Chondrocyte (in vitro differentiated cells): ENCODE data around the gene CDKN1C. TPM values are rescaled to one million over a fixed set of nuclear protein-coding genes. Genes with fewer than 3 reads are reported as not detected.
A peak's percentile ranks its signal among the peaks of the same experiment; 100 is the strongest.

Source experiments
- DNase-seq: peaks from one replicate; pipeline ENCODE4 v3.0.0; 2021; ENCODE audit warnings: mixed read lengths, low spot score
- H3K27ac Mint-ChIP-seq: one replicate; pipeline ENCODE4 v1.8.0; 2021; ENCODE audit warnings: mild to moderate bottlenecking, moderate library complexity, mixed read lengths; ENCODE audit not compliant: unreplicated experiment
- H3K27me3 Mint-ChIP-seq: 2 replicates; pipeline ENCODE4 v1.8.0; 2021; ENCODE audit warnings: low read depth, mixed read lengths
- H3K36me3 Mint-ChIP-seq: 2 replicates; pipeline ENCODE4 v1.8.0; 2021; ENCODE audit warnings: low read depth, mixed read lengths
- H3K4me1 Mint-ChIP-seq: 2 replicates; pipeline ENCODE4 v1.8.0; 2021; ENCODE audit warnings: low read depth, mild to moderate bottlenecking, mixed read lengths
- H3K4me3 Mint-ChIP-seq: one replicate; pipeline ENCODE4 v1.8.0; 2021; ENCODE audit warnings: mild to moderate bottlenecking, moderate library complexity, mixed read lengths; ENCODE audit not compliant: unreplicated experiment
- H3K9me3 Mint-ChIP-seq: 2 replicates; pipeline ENCODE4 v1.8.0; 2021; ENCODE audit warnings: low read depth, mixed read lengths
- total RNA-seq: library from RNA; stranded (reverse); gene quantifications from 3 replicates; pipeline ENCODE4 v1.2.1, GENCODE V29; 2021
- TF ChIP-seq, protein P1 (sequence below): fragments of 200-600 bp; sonication (generic); IDR thresholded peaks from 2 replicates; pipeline ENCODE4 v1.5.0; 2021; ENCODE audit warnings: antibody characterized with exemption, mild to moderate bottlenecking, moderate library complexity

Gene CDKN1C
- total RNA-seq, 1 donor from 2014 or later: 14.6 TPM

DNA sequence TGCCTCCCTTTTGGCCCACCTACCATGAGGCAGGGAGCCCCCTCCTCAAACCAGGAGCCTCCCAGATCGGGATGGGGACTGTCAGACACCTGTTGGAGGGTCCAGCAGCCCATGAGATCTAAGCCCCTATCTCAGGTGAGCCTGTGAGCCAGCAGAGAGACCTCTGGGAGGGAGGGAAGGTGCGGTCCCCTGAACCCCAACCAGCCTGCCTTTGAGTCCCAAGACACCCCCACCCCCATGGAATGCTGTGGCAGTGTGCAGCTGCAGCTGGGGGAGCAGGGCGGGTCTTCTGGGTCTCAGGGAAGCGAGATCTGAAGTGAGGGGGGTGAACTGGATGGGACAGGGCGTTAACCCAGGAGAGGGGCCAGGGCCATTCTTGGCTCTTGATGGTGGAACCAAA is 1.4 kb upstream of the CDKN1C start:
- H3K27ac Mint-ChIP-seq: no peak overlapping the region
- H3K4me1 Mint-ChIP-seq: peaks cover 24% of the 10 kb centered on the region
- no peak overlapping the region for H3K4me3 Mint-ChIP-seq
- H3K9me3 Mint-ChIP-seq: no peaks in the 10 kb centered on the region
- TF ChIP-seq, protein P1, sequence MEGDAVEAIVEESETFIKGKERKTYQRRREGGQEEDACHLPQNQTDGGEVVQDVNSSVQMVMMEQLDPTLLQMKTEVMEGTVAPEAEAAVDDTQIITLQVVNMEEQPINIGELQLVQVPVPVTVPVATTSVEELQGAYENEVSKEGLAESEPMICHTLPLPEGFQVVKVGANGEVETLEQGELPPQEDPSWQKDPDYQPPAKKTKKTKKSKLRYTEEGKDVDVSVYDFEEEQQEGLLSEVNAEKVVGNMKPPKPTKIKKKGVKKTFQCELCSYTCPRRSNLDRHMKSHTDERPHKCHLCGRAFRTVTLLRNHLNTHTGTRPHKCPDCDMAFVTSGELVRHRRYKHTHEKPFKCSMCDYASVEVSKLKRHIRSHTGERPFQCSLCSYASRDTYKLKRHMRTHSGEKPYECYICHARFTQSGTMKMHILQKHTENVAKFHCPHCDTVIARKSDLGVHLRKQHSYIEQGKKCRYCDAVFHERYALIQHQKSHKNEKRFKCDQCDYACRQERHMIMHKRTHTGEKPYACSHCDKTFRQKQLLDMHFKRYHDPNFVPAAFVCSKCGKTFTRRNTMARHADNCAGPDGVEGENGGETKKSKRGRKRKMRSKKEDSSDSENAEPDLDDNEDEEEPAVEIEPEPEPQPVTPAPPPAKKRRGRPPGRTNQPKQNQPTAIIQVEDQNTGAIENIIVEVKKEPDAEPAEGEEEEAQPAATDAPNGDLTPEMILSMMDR: no peak
- peaks cover 2% of the 10 kb centered on the region for H3K36me3 Mint-ChIP-seq
- DNase-seq: no peak
- H3K27me3 Mint-ChIP-seq: no peaks in the 10 kb centered on the region

DNA sequence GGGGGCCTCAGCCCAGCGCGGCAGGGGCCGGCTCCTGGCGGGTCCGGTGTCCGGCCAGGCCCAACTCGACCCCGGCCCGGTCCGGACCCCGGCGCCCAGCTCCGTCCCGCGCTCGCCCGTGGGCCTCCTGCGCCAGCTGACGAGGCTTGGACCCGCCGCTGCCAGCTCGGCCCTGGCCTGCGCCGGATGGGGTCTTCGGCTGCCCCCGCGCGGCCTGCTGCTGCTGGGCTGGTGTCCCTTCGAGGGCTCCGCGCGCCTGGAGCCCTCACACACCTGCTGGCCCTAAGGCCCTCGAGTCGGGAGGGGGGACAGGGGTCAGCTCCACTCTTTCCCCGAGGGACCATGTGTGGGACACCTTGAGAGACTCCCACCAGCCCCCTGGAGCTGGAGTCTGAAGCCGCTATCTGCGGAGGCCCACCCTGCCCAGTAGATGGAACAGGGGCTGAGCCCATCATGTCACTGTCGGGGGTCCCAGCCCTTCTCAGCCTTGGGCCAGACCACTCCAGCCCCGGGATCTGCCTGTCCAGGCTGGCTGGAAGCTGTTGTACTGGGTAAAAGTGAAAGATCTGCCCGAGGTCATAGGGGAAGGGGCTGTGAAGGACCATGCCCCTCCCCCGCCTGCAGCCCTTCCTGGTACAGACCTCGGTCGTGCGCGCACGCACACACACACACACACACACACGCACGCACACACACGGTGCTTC is 768 bp upstream of the CDKN1C start:
- Mint-ChIP-seq H3K27ac (no peak overlapping the region), H3K36me3 (peaks cover 2% of the 10 kb centered on the region), H3K4me1 (peaks cover 22% of the 10 kb centered on the region), H3K27me3 (no peaks in the 10 kb centered on the region), H3K9me3 (no peaks in the 10 kb centered on the region), H3K4me3 (no peak overlapping the region)
- no peak for DNase-seq
- TF ChIP-seq, protein P1: peak; percentile 64

DNA sequence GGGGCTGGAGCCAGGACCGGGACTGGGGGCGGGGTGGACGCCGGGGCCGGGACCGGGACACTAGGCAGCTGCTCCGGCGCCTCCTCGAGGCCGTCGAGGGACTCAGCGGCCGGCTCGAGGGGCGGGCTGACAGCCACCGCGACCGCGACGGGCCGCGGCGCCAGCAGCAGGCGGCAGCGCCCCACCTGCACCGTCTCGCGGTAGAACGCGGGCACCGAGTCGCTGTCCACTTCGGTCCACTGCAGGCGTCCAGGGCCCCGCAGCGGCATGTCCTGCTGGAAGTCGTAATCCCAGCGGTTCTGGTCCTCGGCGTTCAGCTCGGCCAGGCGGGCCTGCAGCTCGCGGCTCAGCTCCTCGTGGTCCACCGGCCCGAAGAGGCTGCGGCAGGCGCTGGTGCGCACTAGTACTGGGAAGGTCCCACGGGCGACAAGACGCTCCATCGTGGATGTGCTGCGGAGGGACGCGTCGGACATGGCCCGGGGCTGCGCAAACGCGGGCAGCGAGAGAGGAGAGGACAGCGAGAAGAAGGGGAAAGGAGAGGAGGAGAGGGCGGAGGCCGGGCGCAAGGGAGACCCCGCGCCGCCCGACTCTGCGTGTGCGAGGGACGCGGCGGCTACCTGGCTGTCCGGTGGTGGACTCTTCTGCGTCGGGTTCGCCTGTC is 428 bp downstream of the CDKN1C start:
- H3K4me3 Mint-ChIP-seq: peak overlapping the region; percentile 86
- peaks cover 22% of the 10 kb centered on the region for H3K4me1 Mint-ChIP-seq
- H3K27ac Mint-ChIP-seq: peak overlapping the region; percentile 87
- no peaks in the 10 kb centered on the region for H3K27me3 Mint-ChIP-seq
- no peaks in the 10 kb centered on the region for H3K9me3 Mint-ChIP-seq
- TF ChIP-seq, protein P1: peak; percentile 69
- DNase-seq: no peak
- H3K36me3 Mint-ChIP-seq: peaks cover 2% of the 10 kb centered on the region

DNA sequence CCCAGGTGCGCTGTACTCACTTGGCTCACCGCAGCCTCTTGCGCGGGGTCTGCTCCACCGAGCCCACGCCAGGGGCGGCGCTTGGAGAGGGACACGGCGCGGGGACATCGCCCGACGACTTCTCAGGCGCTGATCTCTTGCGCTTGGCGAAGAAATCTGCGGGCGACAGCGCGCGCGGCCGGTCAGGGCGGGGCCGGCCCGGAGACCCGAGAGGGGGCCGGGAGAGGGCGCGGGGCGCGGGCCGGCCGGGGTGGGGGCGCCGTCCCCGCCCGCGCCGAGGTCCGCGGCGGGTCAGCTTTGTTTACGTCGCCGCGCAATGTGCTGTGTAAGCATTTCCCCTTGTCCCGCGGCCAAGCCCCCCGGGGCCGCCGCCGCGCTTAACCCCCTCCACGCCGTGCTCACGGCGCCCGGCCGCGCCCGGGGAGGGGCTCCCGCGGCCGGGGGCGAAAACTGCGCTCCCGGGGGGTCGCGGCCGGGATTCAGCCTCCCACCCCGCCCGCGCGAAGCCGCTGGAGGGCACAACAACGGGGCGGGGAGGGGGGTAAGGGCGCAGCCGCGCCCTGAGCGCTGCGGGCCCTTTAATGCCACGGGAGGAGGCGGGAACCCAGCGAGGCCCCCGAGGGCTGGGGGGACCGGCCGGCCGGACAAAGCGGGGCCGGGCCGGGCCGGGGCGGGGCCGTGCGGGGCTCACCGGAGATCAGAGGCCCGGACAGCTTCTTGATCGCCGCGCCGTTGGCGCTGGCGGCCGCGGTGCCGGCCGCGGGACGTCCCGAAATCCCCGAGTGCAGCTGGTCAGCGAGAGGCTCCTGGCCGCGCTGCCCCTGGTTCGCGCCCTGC is 1.4 kb downstream of the CDKN1C start:
- Mint-ChIP-seq H3K27ac (no peak overlapping the region), H3K4me1 (peaks cover 22% of the 10 kb centered on the region), H3K9me3 (no peaks in the 10 kb centered on the region), H3K4me3 (peak overlapping the region; percentile 65), H3K27me3 (no peaks in the 10 kb centered on the region), H3K36me3 (peaks cover 2% of the 10 kb centered on the region)
- no peak for DNase-seq
- TF ChIP-seq, protein P1: no peak

DNA sequence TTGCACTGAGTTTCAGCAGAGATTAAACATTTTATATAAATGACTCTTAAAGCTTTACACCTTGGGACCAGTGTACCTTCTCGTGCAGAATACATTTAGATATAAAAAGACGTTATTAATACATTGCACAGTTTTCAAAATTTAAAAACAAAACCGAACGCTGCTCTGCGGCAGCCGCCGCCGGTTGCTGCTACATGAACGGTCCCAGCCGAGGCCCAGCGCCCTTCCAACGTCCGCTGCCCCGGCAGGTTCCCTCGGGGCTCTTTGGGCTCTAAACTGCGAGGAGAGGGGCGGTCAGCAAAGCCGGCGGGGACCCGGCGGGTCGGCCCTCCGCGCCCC is 2.0 kb downstream of the CDKN1C start:
- no peak for DNase-seq
- Mint-ChIP-seq H3K27ac (no peak overlapping the region), H3K4me1 (peaks cover 22% of the 10 kb centered on the region), H3K9me3 (peaks cover 2% of the 10 kb centered on the region), H3K4me3 (peak overlapping the region; percentile 65), H3K36me3 (peaks cover 3% of the 10 kb centered on the region), H3K27me3 (no peaks in the 10 kb centered on the region)
- TF ChIP-seq, protein P1: no peak
